HG03280 (cell line): Measurements from ENCODE around the gene C19orf67.

Experiments
- ATAC-seq: cut with Tn5 transposase; IDR thresholded peaks from one replicate; pipeline ENCODE4 v1.9.1; 2021; ENCODE audit warnings: mild to moderate bottlenecking, moderate library complexity; ENCODE audit not compliant: unreplicated experiment

The C19orf67 gene

GRCh38 chr19:14031719-14032480 lies 53.7 kb downstream of the C19orf67 start, which contains the start of gene IL27RA:
IL27RA (plus strand) TSS chr19:14031762; CDS start chr19:14031873, 111 bp downstream.
- ATAC-seq = peak; percentile 54
